Body of pancreas (tissue), 4 donors: Measurements from ENCODE around the gene ASTN2.
A peak's percentile ranks its signal among the peaks of the same experiment; 100 is the strongest.

Experiments
- POLR2A ChIP-seq, 3 donors: fragments of 450-650 bp; IDR thresholded peaks; one replicate each; pipeline ENCODE4 v1.6.1; 2016; ENCODE audit warnings: antibody characterized with exemption in 3 of 3, mild to moderate bottlenecking in 2 of 3
- TF ChIP-seq, protein P1 (sequence below), 7 experiments: fragments of 450-650 bp in 4 of 7; fragments of 200-600 bp in 3 of 7; sonication (generic) in 3 of 7; IDR thresholded peaks; one replicate each; pipeline ENCODE4 v1.5.1; 2016 to 2019; ENCODE audit warnings: antibody characterized with exemption in 7 of 7

- TF ChIP-seq POLR2A (IDR thresholded peaks at IDR 0.05): no peak
- TF ChIP-seq, protein P1, sequence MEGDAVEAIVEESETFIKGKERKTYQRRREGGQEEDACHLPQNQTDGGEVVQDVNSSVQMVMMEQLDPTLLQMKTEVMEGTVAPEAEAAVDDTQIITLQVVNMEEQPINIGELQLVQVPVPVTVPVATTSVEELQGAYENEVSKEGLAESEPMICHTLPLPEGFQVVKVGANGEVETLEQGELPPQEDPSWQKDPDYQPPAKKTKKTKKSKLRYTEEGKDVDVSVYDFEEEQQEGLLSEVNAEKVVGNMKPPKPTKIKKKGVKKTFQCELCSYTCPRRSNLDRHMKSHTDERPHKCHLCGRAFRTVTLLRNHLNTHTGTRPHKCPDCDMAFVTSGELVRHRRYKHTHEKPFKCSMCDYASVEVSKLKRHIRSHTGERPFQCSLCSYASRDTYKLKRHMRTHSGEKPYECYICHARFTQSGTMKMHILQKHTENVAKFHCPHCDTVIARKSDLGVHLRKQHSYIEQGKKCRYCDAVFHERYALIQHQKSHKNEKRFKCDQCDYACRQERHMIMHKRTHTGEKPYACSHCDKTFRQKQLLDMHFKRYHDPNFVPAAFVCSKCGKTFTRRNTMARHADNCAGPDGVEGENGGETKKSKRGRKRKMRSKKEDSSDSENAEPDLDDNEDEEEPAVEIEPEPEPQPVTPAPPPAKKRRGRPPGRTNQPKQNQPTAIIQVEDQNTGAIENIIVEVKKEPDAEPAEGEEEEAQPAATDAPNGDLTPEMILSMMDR (IDR thresholded peaks at IDR 0.05): peak in 1 of 7 experiments; percentile 22
These were observed 923.6 kb downstream of the ASTN2 start for GRCh38 chr9:116491219-116491618.
